HG03196 (cell line): ENCODE data around the gene MAD1L1.
"Not testable (repeated sequence)": the region's sequence is repeated elsewhere in the genome, so short reads cannot be mapped to it uniquely, and the experiment has no call there.

ENCODE experiments used
- ATAC-seq: cut with Tn5 transposase; IDR thresholded peaks from one replicate; pipeline ENCODE4 v1.9.1; 2021; ENCODE audit not compliant: unreplicated experiment

MAD1L1 gene

DNA sequence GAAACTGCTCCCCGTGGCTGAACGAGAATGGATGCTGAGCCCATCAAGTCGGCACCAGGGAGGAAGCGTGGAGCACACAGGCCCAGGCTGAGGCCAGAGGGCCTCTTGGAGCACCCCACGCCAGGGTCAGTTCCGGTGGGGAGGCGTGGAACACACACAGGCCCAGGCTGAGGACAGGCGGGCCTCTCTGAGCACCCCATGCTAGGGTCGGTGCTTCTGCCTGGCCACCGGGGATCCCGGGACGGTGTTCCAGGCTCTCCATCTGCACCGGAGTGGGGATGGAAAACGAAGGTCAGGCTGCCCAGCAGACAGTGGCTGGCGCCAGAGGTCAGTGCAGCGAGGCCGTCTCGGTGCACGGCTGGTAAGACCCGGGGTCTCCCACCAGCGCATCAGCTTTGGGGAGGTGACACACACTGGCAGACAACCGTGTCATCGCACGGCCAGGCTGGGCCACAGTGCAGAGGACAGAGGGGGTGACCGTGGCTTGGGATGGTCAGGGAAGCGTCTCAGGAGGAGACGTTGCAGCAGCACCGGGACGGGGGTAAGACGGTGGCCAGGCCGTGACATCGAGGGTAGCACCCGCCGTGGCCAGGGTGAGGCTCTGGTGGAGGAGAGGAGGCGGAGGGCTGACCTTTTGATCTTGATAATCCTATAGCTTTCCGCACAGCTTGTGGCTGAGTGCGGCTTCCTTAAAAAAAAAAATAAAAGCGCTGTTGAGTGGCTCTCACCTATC is 358.7 kb downstream of the MAD1L1 start:
- ATAC-seq: no peak

DNA sequence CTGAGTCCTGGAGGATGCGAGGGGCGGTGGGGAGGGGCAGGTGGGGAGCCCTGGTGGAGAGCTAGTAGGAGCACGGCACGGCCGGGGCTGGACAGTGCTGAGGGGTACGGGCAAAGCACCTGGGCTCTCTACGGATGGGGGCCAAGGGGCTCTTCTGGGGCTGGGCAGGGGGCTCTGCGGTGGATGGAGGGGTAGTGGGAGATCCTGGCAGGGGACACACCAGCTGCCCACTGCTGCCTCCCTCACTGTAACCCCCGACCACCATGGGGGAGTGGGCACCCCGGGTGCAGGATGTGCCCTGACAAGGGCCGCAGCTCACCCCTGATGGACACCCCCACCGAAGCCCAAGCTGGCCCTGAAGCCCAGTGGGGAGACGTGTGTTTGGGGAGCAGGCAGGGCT is 359.3 kb downstream of the MAD1L1 start:
- no peak for ATAC-seq

- ATAC-seq: no peak
Measured at GRCh38 chr7:1873070-1873405, 359.7 kb downstream of the MAD1L1 start.

DNA sequence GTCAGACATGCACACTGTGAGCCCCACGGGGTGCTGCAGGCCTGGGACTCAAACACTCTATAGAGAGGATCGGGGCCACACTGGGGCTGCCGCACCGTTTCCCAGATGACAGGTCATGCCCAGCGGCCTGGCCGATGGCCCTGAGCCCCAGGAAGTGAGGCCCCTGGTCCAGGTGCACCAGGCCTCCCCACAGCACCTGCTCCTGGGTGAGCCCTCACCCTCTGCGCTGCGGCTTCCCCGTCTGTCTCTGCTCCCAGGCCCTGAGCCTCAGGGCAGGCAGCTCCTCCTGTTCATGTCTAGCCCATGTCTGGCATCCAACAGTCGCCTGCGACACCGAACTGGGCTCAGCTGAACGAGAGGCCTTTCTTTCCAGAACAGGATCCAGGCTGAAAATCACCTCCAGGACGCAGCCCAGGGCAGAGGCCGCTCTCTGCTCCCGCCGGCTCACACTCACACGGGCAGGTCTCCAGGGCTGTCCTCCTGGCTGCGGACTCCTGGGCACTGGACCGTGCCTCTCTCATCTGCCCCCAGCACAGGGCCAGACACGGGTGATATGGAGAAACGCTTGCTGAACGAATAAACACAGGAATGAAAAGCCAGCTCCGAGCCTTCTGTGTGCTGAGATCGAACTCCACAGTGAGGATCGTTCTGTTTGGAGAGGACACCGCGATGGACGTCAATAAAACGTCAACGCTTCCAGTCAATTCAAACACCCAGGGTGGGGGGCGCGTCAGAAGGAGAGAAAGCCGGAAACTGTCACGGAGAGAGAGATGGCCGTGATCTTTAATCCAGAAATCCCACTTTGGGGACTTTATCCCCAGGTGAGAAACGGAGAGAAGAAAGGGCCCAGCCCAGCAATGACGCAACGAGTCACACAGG is 360.3 kb downstream of the MAD1L1 start:
- no peak for ATAC-seq

GRCh38 chr7:1869452-1870130 is 363.2 kb downstream of the MAD1L1 start:
- ATAC-seq: no peak

DNA sequence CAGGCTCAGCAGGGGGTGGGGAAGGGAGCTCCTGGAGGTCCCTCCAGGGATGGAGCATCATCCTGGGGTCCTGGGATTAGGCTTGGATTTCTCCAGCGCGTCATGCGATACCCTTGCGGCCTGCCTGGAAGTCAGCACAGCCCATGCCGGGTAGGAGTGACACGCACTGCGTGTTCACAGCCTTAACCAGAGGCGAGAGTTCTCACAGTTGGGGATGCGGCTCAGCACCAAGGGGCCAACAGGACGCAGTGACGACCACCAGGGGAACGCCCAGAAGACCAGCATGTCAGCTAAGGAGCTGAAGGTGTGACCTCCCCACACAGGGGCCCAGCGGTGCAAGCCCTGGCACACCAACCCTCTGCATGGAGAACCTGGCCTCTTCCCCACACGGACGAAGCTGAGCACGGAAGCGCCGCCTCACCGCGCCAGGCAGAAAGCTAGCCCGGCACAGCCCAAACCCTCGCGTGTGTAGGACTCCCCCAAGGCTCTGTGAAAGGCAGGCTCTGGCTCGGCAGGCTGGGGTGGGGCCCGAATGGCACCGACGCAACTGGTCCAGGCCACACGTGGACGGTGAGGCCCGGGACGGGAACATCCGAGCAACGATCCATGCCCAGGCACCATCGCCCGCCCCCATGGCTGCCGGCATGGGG is 364.1 kb downstream of the MAD1L1 start:
- no peak for ATAC-seq

DNA sequence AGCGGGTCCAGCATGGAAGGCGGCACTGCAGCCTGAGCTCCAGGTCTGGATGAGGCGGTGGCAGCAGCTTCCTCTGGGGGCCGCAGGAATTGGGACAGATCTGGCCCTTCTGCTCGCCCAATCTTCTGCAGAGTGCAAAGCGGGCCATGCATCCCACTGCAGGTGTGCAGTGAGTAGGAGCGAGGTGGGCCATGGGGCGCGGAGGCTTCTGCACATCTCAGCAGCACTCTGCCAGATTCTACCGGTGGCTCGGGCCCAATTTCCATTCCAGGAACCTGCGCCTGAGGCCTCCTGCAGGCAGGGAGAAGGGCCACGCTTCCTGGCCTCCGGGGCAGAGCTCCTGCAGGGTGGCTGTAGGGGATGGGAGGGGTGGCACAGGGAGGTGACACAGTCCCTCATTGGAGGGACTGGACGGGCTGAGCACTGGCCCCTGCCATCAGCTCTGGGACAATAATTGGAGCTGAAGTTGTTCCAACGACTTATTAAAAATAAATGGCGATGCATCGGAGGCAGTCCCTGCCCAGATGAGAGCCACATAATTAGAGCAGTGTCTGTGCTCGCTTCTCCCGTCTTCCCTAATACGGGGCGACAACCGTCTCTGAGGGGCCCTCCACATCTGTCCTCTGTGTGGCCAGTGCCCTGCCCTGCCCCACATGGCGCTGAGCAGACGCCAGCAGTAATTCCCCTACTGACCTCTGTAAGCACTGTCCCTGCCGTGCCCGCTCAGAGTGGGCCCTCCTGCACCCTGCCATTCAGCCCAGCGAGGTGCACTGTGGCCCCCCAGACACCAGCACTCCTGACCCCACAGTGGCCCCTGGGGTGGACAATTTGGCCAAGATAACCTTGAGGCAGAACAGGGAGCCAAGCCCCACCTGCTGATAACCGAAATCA is 365.1 kb downstream of the MAD1L1 start:
- no peak for ATAC-seq

GRCh38 chr7:1866601-1867000 is 366.1 kb downstream of the MAD1L1 start:
- ATAC-seq: no peak

GRCh38 chr7:1865571-1866255 is 367.0 kb downstream of the MAD1L1 start:
- no peak for ATAC-seq

GRCh38 chr7:1865000-1865555 is 367.7 kb downstream of the MAD1L1 start:
- no peak for ATAC-seq

GRCh38 chr7:1864161-1864940 is 368.4 kb downstream of the MAD1L1 start:
- no peak for ATAC-seq

- no peak for ATAC-seq
Measured at GRCh38 chr7:1863091-1863900, 369.4 kb downstream of the MAD1L1 start.

GRCh38 chr7:1862560-1862959 is 370.2 kb downstream of the MAD1L1 start:
- ATAC-seq: no peak

GRCh38 chr7:1861799-1862458 is 370.8 kb downstream of the MAD1L1 start:
- ATAC-seq: no peak

DNA sequence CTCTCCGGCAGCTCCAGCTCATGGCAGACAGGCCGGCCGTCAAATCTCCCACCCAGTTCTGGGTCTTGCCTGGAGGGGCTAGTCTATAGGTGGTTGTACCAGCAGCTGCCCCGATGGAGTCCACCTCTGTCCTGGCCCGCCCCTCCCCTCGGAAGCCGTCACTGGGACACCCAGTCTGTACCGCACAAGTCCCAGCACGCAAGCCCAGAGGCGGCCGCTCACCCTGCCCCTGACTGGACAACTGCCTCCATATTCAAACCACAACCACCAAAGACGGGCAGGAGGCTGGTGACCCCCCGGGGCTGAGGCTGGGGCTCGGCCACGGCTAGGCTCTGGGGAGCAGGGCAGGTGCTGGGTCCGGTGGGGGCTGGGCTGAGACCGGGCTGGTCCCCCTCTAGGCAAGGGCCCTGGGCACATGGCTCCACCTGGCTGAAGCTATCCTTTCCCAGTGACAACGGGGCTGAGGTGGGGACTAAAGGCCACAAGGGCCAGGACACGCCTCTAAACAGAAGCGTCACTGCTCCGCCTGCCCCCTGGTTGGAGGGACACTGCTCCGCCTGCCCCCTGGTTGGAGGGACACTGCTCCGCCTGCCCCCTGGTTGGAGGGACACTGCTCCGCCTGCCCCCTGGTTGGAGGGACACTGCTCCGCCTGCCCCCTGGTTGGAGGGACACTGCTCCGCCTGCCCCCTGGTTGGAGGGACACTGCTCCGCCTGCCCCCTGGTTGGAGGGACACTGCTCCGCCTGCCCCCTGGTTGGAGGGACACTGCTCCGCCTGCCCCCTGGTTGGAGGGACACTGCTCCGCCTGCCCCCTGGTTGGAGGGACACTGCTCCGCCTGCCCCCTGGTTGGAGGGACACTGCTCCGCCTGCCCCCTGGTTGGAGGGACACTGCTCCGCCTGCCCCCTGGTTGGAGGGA is 371.6 kb downstream of the MAD1L1 start:
- ATAC-seq: not testable (repeated sequence)
